ENCODE results near the gene C1orf167. TPM values are rescaled to one million over a fixed set of nuclear protein-coding genes. Genes with fewer than 3 reads are reported as not detected.

The C1orf167 gene
- total and polyA plus RNA-seq, 2 experiments from 2014 or later = 1.7 to 2.2 TPM

DNA sequence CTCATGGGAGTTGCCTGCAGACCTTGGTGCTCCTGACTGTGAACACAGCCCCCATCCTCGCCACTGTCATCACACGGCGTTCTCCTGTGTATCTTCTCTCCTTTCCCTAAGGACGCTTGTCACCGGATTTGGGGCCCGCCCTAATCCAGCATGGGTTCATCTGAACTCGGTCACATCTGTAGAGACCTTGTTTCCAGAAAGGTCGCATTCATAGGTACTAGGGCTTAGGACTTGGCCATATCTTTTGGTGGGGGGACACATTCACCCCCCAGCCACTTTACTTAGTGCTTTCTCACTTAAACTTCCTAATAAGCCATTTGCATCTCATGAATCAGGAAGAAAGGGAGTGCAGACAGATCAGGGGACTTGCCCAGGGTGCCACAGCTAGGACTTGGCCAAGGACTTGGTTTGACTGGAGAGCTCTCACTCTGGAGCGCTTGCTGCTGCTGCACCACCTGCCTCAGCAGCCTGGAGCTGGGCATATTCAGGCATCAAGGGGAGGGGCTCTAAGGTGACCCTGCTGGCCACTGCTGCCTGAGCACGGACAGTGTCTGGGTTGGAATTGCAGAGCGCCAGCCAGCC is 75.9 kb downstream of the C1orf167 start (continued):
- TF ChIP-seq, protein P1, sequence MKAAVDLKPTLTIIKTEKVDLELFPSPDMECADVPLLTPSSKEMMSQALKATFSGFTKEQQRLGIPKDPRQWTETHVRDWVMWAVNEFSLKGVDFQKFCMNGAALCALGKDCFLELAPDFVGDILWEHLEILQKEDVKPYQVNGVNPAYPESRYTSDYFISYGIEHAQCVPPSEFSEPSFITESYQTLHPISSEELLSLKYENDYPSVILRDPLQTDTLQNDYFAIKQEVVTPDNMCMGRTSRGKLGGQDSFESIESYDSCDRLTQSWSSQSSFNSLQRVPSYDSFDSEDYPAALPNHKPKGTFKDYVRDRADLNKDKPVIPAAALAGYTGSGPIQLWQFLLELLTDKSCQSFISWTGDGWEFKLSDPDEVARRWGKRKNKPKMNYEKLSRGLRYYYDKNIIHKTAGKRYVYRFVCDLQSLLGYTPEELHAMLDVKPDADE (IDR thresholded peaks at IDR 0.05) = no peak
- TF ChIP-seq STAT1 (IDR thresholded peaks at IDR 0.05; ENCODE audit: unreplicated experiment) (no peak), ZNF462 (CRISPR knock-in tag; IDR thresholded peaks at IDR 0.05) (no peak)

GRCh38 chr1:11838349-11839272 is 76.6 kb downstream of the C1orf167 start:
- H3K4me1 ChIP-seq (ENCODE audit: insufficient read depth) = no peaks in the 10 kb centered on the region
- H3K4me2 ChIP-seq = no peak overlapping the region
- peaks cover 18% of the 10 kb centered on the region; the same call in 1 of the 2 replicates for H4K20me1 ChIP-seq (replicated peaks; ENCODE audit: insufficient read depth)
- no peaks in the 10 kb centered on the region for H3K9me2 ChIP-seq (ENCODE audit: insufficient read depth)
- H3K9me3 Mint-ChIP-seq = no peaks in the 10 kb centered on the region
- H3F3A ChIP-seq (replicated peaks; ENCODE audit: low read depth) = peaks cover 37% of the 10 kb centered on the region
- no peaks in the 10 kb centered on the region; the same call in 2 of the 3 replicates for H3K4me1 Mint-ChIP-seq
- no peak overlapping the region for H3K4me3 ChIP-seq
- DNase-seq (ENCODE audit: low spot score) (peak; percentile 80), ATAC-seq (peak; percentile 98)
- H3K4me3 Mint-ChIP-seq = no peak overlapping the region; the same call in 2 of the 3 replicates
- no peaks in the 10 kb centered on the region for H3K27me3 ChIP-seq (ENCODE audit: insufficient read depth)
- H3K36me3 Mint-ChIP-seq (ENCODE audit: low read depth) = peaks cover 88% of the 10 kb centered on the region
- no peak overlapping the region for H2AFZ ChIP-seq
- H3K79me2 ChIP-seq (replicated peaks; ENCODE audit: insufficient read depth) = no peaks in the 10 kb centered on the region
- H3K27ac Mint-ChIP-seq = peak overlapping the region; percentile 93
- peaks cover 65% of the 10 kb centered on the region for H3K36me3 ChIP-seq (ENCODE audit: insufficient read depth)
- no peak for TF ChIP-seq ZNF114 (CRISPR knock-in tag; IDR thresholded peaks at IDR 0.05)
- TF ChIP-seq, protein P2, sequence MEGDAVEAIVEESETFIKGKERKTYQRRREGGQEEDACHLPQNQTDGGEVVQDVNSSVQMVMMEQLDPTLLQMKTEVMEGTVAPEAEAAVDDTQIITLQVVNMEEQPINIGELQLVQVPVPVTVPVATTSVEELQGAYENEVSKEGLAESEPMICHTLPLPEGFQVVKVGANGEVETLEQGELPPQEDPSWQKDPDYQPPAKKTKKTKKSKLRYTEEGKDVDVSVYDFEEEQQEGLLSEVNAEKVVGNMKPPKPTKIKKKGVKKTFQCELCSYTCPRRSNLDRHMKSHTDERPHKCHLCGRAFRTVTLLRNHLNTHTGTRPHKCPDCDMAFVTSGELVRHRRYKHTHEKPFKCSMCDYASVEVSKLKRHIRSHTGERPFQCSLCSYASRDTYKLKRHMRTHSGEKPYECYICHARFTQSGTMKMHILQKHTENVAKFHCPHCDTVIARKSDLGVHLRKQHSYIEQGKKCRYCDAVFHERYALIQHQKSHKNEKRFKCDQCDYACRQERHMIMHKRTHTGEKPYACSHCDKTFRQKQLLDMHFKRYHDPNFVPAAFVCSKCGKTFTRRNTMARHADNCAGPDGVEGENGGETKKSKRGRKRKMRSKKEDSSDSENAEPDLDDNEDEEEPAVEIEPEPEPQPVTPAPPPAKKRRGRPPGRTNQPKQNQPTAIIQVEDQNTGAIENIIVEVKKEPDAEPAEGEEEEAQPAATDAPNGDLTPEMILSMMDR (conservative IDR thresholded peaks at IDR 0.05; ENCODE audit: low read depth in 2 of 2) = peak; percentile 98 to 100
- peak overlapping the region; percentile 55; the same call in 1 of the 2 replicates for H3K27ac ChIP-seq (ENCODE audit: low read depth)
- peaks cover 11% of the 10 kb centered on the region for H3K27me3 Mint-ChIP-seq (ENCODE audit: insufficient read depth, low read depth, poor library complexity)
